Fibroblast of skin of left quadriceps (primary cell): ENCODE data around the gene C1orf116.

Source experiments
- DNase-seq, 2 experiments: peaks; one replicate each; pipeline ENCODE4 v3.0.0-alpha.2; 2013; ENCODE audit warnings: low read depth in 2 of 2

C1orf116 gene

DNA sequence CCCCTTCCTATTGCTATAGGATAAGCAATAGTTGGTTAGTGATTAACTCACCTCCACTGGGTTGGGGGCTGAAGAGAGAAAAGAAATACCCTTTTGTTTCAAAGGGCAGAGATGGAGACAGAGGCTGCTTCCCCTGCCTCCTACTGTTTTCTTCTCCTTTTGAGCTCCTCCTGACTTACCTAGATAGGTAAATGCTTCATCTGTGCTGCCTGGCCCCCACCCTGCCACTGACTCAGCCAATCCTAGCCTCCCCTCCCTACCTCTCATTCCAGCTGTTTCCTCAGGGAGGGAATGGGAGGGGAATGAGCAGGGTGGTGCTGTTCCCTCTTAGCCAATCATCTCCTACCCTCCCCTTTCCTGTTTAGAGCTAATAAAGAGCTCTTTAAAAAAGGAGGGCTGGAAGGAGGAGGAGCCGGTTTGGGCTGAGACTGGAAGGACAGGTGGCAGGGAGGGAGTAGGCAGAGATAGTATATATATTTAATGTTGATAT lies at the start of gene C1orf116:
Gene C1orf116, minus strand, starts transcription at position 229 of the 490 bp plus-strand sequence. CDS start 5,158 bp downstream, outside the sequence.
- no peak for DNase-seq

DNA sequence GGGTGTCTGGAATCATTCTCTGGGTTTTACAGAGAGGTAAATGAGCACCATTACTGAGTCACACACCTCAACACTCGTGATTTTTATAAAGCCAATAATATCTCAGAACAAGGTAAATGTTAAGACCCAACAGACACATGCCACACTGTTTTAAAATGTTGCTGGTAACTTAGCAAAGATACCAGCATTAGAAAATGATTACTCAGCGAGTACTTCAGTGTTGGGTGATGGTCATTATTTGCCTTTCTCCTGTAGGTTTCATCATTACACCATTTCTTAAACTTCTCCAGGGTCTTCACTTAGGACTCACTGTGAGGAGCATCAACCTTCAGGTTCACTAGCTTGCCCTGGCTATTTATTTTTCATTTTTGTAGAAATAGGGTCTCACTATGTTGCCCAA lies 49.2 kb upstream of the C1orf116 start:
- DNase-seq: no peak

DNA sequence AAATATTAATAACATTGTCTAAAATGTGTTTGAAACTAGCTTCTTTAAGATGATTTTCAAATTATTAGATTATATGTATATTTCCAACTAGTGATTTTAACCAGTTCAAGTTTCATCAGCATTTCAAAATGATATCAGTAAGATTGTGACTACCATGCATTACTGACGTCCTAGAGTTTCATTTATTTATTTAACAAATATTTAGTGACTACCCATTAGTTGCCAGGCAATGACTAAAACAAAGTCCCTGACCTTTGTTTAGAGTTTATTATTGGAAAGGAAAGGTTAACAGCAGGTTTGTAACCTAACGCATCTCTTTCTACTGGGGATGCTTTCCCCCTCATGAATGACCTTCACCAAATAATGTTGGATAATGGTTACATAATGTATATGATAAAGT lies 48.5 kb upstream of the C1orf116 start:
- no peak for DNase-seq

DNA sequence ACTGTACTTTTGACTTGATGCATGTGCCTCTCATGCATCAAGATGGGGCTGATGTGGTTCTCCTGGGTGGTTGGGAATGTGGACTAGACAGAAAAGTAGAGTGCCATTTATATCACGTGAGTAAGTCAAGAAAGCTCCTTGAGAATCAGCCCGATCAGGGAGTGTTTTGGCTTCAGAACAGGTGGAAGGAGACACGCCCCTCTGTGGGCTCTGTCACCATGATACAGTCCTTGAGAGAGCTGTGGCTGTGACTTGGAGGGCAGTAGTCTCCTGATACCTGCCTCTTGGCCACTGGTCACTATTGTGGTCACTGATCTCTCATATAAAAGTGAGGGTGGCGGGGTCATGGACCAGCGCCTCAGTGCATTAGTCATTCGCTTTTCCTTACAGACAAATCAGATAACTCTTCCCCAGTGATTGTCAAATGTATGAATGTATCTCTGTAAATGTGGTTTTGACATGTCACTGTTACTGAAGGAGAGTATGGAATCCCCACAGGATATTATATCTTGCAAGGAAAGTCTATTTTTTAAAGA lies 47.2 kb upstream of the C1orf116 start:
- DNase-seq: no peak

DNA sequence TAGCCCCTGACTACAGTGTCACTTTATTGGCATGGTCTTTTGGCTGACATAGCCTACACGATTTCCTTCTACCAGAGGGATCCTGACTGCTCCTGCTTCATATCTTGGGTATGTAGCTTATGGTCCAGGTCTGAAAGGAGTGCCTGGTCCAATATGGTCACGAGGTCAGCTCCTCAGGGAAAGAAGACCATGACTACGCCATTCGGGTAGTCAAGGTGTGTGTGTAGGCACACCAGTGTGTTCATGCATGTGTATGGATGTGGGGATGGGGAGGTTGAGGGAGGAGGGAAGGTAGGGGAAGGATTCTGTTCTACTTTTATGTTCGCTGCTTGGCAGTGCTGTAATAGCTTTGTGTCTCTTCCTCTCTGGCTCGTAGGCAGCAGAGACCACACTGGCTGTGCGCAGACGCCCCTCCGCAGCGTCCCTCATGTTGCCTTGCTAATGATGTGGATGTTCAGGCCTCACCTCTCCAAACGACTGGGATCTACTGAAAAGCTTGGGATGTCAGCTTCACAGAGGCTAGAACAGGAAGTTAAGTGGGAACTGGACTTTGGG lies 46.1 kb upstream of the C1orf116 start:
- DNase-seq: no peak

DNA sequence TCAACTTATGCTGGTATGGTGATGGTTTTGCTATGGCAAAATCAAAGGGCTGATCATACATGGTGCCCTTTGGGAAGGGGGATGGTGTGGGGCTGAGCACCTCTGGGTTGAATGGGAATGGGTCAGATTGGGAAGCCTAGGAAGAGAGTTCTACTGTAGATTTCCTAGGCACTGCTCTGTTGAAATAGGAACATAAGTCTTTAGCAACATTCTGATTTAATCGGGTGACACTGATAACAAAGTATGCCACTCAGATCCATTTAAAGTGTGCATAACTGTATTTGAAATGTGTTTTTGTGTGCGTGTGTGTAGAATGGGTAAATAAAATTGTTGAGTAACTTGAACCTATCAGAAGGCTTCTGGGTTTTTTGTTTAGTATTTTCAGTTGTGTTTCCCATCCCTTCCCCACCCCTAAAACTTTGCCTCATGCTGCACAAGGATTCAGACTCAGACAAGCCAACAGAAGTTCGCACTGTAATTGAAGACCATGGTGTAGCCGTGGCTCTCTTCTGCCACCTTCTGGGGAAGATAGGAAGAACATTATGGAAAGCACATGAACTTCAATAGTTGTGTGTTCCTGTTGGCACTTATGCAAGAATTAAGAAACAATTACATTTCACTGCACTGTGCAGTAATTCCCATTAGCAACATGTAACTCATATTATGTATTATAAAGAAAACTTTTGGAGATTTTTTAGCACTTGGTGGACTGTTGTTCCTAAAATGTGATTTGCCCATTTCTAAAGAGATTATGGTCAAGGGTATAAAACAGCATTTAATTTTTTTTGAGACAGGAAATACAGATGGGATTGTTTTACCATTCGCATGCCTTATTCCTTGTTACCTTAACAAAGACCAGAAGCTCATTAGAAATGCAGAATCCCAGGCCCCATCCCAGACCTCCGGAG lies 45.2 kb upstream of the C1orf116 start:
- peak; percentile 50 to 59 for DNase-seq

DNA sequence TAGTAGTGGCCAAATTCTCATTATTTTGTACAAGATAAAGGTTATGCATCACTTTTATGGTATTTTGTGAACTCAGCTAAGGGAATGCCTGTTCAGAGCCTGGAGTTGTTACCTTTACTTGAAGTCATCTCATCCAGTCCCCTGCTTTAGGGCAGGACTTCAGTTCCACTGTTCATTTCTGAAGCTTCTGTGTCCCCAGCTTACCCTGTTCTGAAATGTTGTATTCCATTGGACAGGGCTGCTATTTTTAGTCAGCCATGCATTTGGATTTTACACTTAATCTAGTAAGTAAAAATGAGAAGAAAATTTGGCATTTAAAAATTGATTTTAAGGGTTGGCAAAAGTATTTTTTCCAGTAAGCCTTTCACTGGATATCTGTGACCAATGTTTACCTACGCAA lies 44.5 kb upstream of the C1orf116 start:
- no peak for DNase-seq

DNA sequence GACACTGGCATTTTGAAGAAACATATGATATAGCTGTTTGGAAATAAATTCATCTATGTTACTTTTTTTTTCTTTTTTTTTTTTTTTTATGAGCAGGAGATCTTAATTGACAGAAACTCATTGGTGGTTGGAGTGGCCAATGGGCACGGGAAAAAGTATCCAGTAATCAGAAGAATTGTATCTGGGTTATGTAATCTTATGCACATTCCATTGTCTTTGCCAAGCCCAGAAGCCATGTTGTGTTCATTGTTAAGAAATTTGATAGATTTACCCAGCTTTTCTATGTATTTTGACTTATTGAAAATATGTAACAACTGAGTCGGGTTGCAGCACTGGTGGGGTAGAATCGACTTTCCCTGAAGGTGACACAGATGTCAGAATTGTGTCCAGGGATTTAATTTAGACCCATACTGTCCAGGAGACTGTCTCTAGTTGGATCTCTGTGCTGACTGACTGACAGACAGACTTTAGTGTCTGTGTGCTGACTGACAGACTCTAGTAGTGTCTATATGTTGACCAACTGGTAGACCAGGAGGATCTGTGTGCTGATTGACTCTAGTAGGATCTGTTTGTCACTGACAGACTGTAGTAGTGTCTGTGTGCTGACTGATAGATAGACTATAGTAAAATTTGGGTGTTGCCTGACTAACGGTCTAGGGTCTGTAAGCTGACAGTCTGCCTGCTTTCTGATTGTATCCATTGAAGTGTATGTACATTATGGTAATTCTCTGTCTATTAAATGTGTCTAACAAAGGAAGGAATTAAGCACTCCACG lies 43.8 kb upstream of the C1orf116 start:
- DNase-seq: no peak

DNA sequence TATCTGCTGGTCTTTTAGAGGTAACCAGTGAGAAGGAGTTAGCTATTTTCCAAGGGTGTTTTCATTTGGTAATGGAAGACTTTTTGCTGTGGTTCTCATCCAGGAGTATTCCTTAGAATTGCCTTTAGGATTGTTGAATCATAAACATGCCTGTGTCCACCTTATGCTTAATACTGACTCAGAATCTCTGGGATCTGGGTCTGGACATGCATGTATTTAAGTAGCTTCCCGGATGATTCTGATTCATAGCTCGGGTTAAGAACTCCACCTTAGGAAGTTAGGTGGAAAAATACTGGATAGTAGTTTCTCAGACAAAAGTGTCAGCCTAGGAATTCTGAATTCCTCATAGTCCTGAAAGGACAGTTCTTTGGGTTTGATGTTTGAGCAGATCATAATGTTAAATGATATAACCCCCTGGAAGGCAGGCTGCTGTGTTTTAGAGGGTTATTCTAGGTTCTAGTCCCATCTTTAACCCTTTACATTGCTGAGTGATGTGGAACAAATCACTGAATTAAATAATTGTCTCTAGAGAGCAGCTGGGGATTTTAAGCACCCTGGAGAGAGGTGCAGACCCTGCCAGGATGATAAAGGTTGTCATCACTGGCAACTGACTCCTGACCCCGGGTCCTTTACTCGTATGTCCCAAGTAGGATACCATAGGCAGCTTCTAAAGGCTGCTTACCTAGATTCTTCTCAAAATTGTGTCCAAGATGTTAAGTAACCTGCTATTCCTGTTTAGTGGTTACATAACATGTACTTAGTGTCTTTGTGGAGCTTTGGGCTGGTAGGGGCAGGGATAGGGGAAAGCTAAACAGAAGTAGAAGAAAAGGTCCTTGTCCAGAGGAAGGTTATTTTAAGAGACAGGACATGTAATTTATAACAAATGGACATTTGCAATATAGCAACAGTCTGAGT lies 41.6 kb upstream of the C1orf116 start:
- DNase-seq: no peak

DNA sequence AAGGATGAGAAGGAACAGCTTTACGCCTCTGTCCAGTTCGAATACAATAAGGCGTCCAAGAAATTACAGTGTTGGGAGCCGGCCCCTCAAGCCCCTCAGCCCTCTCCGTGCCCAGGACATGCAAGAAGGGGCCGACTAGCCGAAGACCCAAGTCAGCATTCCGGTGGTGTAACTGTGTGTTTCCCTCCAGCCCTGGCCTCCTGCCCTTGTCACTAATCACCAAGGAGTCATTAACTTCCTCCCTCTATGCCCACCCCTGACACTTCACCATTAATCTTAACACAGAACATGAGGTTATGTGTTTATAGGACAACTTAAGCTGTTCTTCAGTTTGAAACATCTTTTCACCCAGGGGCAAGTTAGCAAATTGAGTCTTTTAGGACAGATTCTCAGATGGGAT lies 39.7 kb upstream of the C1orf116 start:
- no peak for DNase-seq

DNA sequence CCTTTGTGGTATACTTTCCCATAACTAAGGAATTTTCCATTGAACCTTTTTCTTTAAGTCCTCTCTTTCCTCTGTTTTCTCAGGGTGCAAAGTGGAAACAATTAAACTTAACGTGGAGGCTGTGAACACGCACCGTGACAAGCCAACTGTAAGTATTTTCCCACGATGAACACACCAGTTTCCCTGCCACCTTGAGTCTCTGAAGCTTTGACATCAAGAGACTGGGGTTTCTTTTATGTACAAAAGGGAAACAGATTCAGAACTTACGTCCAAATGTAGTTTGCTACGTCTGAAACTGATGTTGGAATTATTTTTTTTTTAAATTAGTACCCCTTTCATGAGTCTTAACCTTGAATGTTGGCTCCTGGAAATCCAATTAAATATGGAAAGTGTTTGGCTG lies 38.9 kb upstream of the C1orf116 start:
- DNase-seq: no peak

DNA sequence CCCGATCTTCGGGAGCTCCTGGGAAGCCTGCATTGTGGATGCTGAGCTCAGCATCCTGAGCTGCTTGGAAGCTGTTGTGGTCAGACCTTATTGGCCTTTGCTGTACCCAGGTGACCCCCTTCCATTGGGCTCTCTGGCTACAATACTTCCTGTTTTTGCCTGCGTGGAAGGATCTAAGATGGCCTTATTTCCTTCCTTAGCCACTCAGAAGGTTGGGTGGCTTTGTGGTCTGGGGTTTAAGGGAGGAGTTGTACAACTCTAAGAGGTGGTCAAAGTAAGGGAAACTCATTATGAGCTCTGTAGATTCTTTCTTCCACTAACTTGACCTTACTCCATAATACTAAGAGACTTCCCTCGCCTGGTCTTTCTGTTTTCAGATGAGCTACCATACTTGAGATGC lies 38.3 kb upstream of the C1orf116 start:
- DNase-seq: no peak

DNA sequence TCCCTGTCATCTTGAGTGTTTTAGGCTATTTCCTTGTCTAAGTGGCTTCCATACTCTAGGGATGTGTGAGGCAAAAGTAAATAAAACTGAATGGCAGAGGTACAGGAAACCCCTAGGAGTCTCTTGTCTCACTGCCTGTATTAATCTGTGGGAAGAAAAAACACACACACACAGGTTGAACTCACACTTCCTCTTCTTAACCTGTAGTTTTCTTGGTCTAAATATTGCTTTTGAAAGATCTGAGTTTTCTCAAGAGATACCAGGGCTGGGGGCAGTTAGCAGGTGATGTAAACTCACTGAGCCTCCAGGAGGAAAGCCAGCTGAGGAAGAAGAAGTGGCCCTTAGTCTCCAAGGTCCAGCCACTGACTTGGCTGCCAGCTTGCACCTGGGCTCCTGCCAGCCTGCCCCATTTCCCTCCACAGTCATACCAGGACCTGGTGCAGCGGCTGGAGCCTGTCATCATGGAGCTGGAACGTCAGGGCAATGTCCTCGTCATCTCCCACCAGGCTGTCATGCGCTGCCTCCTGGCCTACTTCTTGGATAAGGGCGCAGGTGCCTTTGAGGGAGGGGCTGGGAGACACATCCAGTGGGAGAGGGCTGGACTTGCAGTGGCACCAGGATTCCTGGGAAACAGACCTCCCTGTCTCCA lies 37.4 kb upstream of the C1orf116 start:
- DNase-seq: no peak

DNA sequence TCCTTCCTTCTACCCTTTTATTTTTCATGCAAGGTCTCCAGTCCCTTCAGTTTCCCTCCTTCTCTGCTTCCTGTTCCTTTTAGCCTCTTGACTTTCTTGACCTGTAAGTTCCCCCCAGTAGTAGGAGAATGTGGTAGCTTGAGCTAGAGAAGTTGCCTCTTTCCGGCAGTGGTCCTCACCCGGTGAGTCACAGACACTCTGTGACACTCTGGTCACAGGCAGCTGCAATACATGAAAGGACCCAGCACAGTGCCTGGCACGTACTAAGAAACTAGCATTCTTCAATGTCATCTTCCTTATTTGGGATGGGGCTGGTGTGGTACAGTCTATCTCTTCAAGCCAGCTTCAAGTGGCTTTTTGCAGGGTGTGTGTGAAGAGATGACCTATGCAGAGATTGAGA lies 36.5 kb upstream of the C1orf116 start:
- no peak for DNase-seq

DNA sequence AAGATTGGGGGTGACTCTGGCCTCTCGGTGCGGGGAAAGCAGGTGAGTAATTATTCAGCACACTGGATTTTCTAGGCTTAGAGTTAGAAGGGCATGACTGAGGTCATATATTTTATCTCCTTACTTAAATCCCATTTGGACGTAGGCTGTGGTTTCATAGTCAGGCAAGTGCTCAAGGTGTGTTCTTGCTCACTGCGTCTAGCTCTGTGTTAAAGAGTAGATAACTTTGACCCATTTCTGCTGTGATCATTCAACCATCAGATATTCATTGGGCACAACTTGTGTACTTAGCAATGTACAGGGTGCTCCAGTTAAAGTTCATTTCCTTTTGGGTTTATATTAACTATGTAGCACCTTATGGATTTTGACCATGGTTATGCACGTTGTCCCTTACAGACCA lies 35.1 kb upstream of the C1orf116 start:
- DNase-seq: no peak

DNA sequence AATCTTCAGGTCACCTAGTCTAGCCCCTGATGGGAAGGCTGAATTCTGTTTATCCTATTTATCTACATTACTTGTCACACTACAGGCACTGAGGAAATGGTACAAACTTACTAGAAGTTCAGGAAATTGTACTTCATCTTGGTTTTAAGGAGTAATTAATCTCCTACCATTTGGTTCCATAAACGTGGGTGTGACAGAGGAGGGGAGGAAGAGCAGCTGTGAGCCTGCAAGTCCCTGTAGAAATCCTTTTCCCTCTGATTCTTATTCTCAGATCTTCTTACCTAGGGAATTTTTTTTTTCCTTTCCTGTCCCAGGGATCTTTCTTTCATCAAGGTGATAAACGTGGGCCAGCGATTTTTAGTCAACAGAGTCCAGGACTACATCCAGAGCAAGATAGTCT lies 34.6 kb upstream of the C1orf116 start:
- DNase-seq: no peak

DNA sequence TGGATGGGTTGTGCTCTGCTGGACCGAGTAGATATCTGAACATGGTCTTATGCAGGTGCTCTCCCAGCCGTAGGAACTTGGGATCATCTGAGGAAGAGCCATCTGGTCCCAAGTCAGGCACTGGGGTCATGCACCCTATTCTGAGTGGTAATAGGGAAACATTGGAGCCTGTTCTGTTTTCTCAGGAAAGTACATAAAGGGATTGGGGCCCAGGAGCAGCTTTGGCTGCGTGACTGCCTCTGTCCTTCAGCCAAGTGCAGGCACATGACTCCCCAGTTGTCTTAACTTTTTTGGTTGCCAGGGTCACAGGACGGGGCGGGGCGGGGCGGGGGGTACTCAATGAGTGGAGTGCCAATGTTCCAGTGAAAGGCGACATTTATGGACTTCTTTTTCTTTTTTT lies 32.0 kb upstream of the C1orf116 start:
- DNase-seq: no peak

DNA sequence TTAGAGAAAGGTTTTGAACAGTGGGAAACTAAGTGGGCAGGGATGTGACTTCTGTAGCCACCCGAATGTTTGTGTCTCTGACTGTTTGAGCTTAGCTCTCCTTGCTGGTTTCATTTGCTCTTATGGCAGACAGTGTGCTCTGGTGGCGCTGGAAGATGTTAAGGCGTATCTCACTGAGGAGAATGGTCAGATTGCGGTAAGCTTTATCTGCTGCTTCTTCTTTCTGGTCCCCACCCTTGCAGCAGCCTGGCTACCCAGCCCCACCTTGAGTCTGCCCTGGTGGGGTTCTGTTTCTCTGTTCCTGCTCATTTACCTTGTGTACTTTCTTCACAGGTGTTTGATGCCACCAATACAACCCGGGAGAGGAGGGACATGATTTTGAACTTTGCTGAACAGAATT lies 30.5 kb upstream of the C1orf116 start:
- DNase-seq: no peak

DNA sequence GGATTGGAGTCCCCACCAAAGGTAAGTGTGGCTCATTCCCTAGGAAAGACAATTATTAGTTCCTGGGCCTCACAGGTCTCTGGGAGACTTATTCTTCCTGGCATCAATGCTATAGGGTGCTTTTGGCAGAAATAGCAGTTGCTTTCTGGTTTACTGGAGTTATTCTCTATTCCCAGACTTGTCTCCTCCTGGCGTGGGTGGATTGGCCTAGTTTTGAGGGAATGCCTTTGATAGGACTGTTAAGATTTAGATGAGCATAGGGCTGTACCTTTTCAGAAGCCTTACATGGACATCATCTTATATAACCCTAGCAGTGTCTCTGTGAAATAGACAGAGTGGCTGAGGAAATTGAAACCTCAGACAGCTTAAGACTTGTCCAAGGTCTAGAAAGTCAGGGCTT lies 29.5 kb upstream of the C1orf116 start:
- DNase-seq: no peak

DNA sequence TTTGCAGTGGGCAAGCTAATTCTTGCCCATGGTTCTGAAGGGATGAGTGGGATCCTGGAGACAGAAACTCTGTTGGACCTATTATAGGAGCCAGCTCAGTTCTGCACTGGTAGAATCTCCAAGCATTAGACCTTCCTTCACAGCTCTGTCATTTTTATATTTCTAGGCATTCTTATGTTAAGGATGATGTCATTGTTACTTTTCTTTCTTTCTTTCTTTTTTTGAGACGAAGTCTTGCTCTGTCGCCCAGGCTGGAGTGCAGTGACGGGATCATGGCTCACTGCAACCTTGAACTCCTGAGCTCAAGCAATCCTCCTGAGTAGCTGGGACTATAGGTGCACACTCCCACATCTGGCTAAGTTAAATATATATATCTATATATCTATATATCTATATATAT lies 28.0 kb upstream of the C1orf116 start:
- no peak for DNase-seq

DNA sequence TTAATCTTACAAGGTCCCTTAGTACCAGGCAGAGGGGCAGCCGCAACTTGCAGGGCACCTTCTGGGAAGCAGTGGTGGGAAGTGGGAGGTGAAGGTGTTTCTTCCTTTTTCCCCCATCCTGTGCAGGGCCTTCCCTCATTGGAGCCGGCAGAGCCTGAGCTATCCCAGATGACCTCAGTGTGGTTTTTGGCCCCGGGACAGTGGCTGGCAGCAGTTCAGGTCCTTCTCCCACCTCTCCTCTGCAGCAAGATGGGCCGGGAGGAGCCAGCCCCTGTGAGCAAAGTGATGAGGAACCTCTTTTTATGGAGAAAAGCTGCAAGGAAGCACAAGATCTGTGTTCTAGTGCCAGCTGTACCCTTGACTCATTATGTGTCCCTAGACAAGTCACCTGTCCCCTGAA lies 27.3 kb upstream of the C1orf116 start:
- no peak for DNase-seq
